ENCODE measurements around the gene MFSD6. TPM values are rescaled to one million over a fixed set of nuclear protein-coding genes. Genes with fewer than 3 reads are reported as not detected.
"Not testable (repeated sequence)": the region's sequence is repeated elsewhere in the genome, so short reads cannot be mapped to it uniquely, and the experiment has no call there.

MFSD6 gene
- total RNA-seq, 1 donor from 2014 or later = 50.5 TPM

DNA sequence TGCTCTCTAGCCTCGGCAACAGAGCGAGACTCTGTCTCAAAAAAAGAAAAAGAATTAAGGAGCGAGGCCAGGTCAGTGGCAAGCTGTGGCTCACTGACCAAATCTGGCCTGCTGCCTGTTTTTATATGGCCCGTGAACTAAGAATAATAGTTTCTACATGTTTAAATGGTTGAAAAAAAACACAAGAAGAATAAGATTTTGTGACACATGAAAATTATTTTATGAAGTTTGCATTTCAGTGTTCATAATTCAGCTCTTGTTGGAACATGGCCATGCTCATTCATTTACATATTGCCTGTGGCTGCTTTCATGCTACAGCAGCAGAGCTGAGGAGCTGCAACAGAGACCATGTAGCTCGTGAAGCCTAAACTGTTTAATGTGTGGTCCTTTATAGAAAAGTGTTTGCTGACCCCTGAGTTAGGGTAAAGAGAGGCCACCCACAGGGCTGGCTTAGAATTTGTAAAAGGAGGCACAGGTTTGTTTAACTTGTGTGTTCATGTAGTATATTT lies 59.5 kb downstream of the MFSD6 start:
- H3K4me3 ChIP-seq = no peak overlapping the region
- no peaks in the 10 kb centered on the region for H3K27me3 ChIP-seq (ENCODE audit: low read depth)
- ATAC-seq (no peak), DNase-seq (no peak)
- H3K36me3 ChIP-seq = peaks cover 5% of the 10 kb centered on the region
- H3K27ac ChIP-seq = peak overlapping the region; percentile 80
- TF ChIP-seq, protein P1, sequence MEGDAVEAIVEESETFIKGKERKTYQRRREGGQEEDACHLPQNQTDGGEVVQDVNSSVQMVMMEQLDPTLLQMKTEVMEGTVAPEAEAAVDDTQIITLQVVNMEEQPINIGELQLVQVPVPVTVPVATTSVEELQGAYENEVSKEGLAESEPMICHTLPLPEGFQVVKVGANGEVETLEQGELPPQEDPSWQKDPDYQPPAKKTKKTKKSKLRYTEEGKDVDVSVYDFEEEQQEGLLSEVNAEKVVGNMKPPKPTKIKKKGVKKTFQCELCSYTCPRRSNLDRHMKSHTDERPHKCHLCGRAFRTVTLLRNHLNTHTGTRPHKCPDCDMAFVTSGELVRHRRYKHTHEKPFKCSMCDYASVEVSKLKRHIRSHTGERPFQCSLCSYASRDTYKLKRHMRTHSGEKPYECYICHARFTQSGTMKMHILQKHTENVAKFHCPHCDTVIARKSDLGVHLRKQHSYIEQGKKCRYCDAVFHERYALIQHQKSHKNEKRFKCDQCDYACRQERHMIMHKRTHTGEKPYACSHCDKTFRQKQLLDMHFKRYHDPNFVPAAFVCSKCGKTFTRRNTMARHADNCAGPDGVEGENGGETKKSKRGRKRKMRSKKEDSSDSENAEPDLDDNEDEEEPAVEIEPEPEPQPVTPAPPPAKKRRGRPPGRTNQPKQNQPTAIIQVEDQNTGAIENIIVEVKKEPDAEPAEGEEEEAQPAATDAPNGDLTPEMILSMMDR (IDR thresholded peaks at IDR 0.05) = no peak
- intact Hi-C loops (cut with DNase I) = no loop called here
- peaks cover 44% of the 10 kb centered on the region for H3K4me1 ChIP-seq
- H3K9me3 ChIP-seq = no peaks in the 10 kb centered on the region

DNA sequence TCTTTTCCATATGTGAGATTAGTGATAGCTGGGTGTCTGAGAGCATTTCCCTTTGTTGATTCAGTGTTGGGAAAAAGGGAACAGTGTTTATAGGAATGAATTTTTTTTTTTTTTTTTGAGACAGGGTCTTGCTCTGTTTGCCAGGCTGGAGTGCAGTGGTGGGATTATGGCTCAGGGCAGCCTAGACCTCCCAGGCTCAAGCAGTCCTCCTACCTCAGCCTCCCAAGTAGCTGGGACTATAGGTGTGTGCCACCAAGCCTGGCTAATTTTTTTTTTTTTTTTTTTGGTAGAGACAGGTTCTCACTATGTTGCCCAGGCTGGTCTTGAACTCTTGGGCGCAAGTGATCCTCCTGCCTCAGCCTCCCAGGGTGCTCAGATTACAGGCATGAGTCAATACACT lies 60.2 kb downstream of the MFSD6 start:
- H3K27me3 ChIP-seq (ENCODE audit: low read depth); H3K36me3 ChIP-seq; H3K4me3 ChIP-seq; DNase-seq; ATAC-seq; intact Hi-C loops (cut with DNase I); H3K9me3 ChIP-seq: not testable (repeated sequence)
- peaks cover 44% of the 10 kb centered on the region for H3K4me1 ChIP-seq
- H3K27ac ChIP-seq = peak overlapping the region; percentile 80

DNA sequence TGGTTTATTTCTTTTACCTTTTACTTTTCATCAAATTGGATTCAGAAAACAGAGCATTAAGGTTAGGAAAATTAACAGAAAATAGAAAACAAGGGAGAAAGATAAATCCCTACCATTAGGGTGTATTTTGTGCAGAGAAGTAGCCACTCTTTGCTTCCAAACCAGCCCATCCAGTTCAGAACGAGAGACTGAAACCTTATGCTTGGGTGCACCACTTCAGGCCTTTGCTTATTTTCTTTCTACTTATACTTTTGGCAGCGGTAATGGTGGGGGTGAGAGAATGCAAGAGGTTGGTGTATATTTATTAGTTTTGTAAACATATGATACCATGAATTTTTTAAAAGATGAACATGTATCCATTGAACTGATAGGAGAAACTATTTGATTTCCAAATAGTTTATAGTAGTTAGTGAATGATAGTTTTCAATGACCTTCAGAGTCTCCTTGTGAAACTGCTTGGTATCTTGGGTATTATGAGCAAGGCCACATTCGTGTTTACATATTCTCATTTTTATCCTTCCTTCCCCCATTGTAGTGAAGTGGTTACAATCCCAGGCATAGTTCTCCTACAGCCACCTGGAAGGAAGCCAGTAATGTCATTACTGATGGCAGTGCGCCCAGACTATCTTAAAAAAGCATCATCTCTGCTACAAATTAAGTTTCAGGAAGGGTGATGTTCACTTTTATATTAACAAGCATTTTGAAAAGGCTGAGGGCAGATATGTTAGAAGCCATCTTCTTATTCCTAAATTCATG lies 60.8 kb downstream of the MFSD6 start:
- ATAC-seq (peak; percentile 83 to 87), DNase-seq (no peak)
- Histone ChIP-seq H3K27ac (peak overlapping the region; percentile 80), H3K4me1 (peaks cover 44% of the 10 kb centered on the region), H3K9me3 (no peaks in the 10 kb centered on the region), H3K4me3 (no peak overlapping the region), H3K27me3 (ENCODE audit: low read depth) (no peaks in the 10 kb centered on the region), H3K36me3 (peaks cover 5% of the 10 kb centered on the region)
- intact Hi-C loops (cut with DNase I) = no loop called here
- TF ChIP-seq, protein P1 (IDR thresholded peaks at IDR 0.05) = no peak

DNA sequence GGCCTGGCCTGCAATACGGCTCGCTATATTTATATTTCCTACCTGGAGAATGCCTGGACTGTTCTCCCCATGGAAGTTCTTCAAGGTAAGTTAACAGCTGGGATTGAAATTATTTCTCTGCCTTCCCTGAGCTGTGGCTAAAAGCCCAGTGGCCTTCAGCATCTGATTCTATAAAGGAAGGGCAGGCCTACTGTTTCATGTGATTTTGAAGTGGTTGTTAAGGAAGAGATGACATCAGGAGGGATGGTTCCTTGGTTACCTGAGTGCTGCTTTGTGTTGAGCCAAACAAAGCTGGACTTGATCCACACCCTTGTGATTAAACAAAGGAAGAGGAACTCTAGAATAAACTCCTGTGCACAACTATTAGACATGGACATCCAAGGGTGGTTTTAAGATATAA lies 61.6 kb downstream of the MFSD6 start:
- H3K9me3 ChIP-seq = no peaks in the 10 kb centered on the region
- no peaks in the 10 kb centered on the region for H3K27me3 ChIP-seq (ENCODE audit: low read depth)
- TF ChIP-seq, protein P1 (IDR thresholded peaks at IDR 0.05) = no peak
- intact Hi-C loops (cut with DNase I) = no loop called here
- H3K4me3 ChIP-seq = no peak overlapping the region
- peak; percentile 92 to 93 for ATAC-seq
- peak overlapping the region; percentile 80 for H3K27ac ChIP-seq
- H3K36me3 ChIP-seq = peaks cover 5% of the 10 kb centered on the region
- peaks cover 44% of the 10 kb centered on the region for H3K4me1 ChIP-seq
- no peak for DNase-seq

DNA sequence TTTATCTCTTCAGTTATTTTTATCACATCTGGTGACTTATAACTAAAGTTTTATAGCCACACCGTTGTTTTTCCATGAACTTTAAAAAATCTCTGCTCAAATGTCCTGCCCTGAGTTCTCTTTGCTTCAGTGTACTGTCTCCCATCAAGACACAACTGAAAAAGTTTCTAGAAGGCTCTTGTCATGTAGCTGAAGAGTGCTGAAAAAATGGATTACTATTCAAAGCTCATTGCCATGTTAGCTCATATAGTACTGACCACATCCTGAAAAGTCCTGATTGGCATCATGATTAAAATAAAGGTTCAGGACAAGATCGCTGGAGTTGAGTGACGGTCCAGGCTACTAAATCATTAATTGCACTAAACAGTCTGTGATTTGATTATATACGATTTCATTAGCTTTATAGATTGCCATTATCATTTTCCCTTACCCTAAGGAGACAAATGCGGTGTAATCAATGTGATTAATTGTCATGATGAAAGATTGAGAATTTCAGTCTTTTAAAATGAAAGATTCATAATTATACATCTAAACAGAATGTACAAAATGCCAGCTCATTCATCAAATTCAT lies 62.2 kb downstream of the MFSD6 start:
- H3K9me3 ChIP-seq = no peaks in the 10 kb centered on the region
- H3K4me3 ChIP-seq = no peak overlapping the region
- TF ChIP-seq, protein P1 (IDR thresholded peaks at IDR 0.05) = no peak
- peak overlapping the region; percentile 80 for H3K27ac ChIP-seq
- ATAC-seq = no peak
- no peak for DNase-seq
- intact Hi-C loops (cut with DNase I) = no loop called here
- no peaks in the 10 kb centered on the region for H3K27me3 ChIP-seq (ENCODE audit: low read depth)
- peaks cover 5% of the 10 kb centered on the region for H3K36me3 ChIP-seq
- peaks cover 44% of the 10 kb centered on the region for H3K4me1 ChIP-seq

Measured in lower lobe of right lung (tissue), 2 donors.